GM21737 (cell line): ENCODE data around the gene TEF.
A peak's percentile ranks its signal among the peaks of the same experiment; 100 is the strongest.
"Not testable (repeated sequence)": the region's sequence is repeated elsewhere in the genome, so short reads cannot be mapped to it uniquely, and the experiment has no call there.

ENCODE experiments used
- ATAC-seq: cut with Tn5 transposase; IDR thresholded peaks from one replicate; pipeline ENCODE4 v1.9.1; 2021; ENCODE audit warnings: mild to moderate bottlenecking, moderate library complexity; ENCODE audit not compliant: unreplicated experiment

TEF gene

GRCh38 chr22:41417622-41418390 lies 36.1 kb downstream of the TEF start:
- ATAC-seq, result no peak

GRCh38 chr22:41418717-41419116 lies 37.0 kb downstream of the TEF start:
- ATAC-seq, result no peak

- no peak for ATAC-seq
Observed at GRCh38 chr22:41425660-41426365, 44.1 kb downstream of the TEF start.

GRCh38 chr22:41429232-41429950 lies 47.6 kb downstream of the TEF start:
- ATAC-seq, result no peak

- no peak for ATAC-seq
Observed at GRCh38 chr22:41429951-41430332, 48.2 kb downstream of the TEF start.

GRCh38 chr22:41431656-41432055 lies 49.9 kb downstream of the TEF start:
- ATAC-seq, result no peak

- not testable (repeated sequence) for ATAC-seq
Observed at GRCh38 chr22:41433480-41433879, 51.7 kb downstream of the TEF start.

- ATAC-seq, result not testable (repeated sequence)
Observed at GRCh38 chr22:41434361-41435003, 52.7 kb downstream of the TEF start.

GRCh38 chr22:41435560-41435959 lies 53.8 kb downstream of the TEF start:
- ATAC-seq, result no peak

GRCh38 chr22:41436322-41437113 lies 54.8 kb downstream of the TEF start:
- no peak for ATAC-seq

- ATAC-seq, result no peak
Observed at GRCh38 chr22:41437198-41437597, 55.5 kb downstream of the TEF start.

GRCh38 chr22:41440511-41440910 lies 58.8 kb downstream of the TEF start:
- ATAC-seq, result not testable (repeated sequence)

- ATAC-seq, result no peak
Observed at GRCh38 chr22:41442240-41442792, 60.6 kb downstream of the TEF start.

GRCh38 chr22:41444360-41445128 lies 62.8 kb downstream of the TEF start:
- ATAC-seq, result peak; percentile 46

- ATAC-seq, result no peak
Observed at GRCh38 chr22:41445129-41446056, 63.7 kb downstream of the TEF start.

GRCh38 chr22:41446057-41446501 lies 64.3 kb downstream of the TEF start:
- no peak for ATAC-seq

GRCh38 chr22:41446639-41447434 lies 65.1 kb downstream of the TEF start, which contains the start of gene TOB2:
Gene TOB2 (minus strand): TSS chr22:41446801. CDS start chr22:41437345, 9,456 bp downstream.
- peak; percentile 44 for ATAC-seq
